GM12878 (cell line): Measurements from ENCODE around the gene KRTAP3-2. TPM values are rescaled to one million over a fixed set of nuclear protein-coding genes. Genes with fewer than 3 reads are reported as not detected.

Source experiments
- ATAC-seq: fragments of 200-7000 bp; cut with Tn5 transposase; 3 replicates; pipeline ENCODE4 v1.9.1; 2020; ENCODE audit warnings: mild to moderate bottlenecking, moderate library complexity
- BruUV-seq: library from RNA; stranded (reverse); fragments of 400-500 nt; replicated peaks from 2 replicates; lab custom pipeline; 2021; lab: Mats Ljungman, UMichigan
- CTCF ChIA-PET: fragments of 300-600 bp; sonication (Branson Sonifier 250); formaldehyde crosslinking; extraction: SDS; loops from one replicate; lab custom pipeline; 2021; ENCODE audit warnings: inconsistent platforms; lab: Yijun Ruan, JAX
- POLR2A ChIA-PET: fragments of 350-600 bp; formaldehyde crosslinking; extraction: SDS; loops from one replicate; lab custom pipeline; 2021; ENCODE audit warnings: inconsistent platforms; lab: Charles Lee
- RAD21 ChIA-PET: fragments of 300-600 bp; sonication (Branson Sonifier 250); formaldehyde crosslinking; loops from one replicate; lab custom pipeline; 2023; ENCODE audit warnings: antibody characterized with exemption; ENCODE audit not compliant: unreplicated experiment; lab: Charles Lee
- SMC1A ChIA-PET: fragments of 300-600 bp; sonication (Branson Sonifier 250); formaldehyde crosslinking; loops from one replicate; lab custom pipeline; 2023; ENCODE audit not compliant: unreplicated experiment, uncharacterized antibody; lab: Charles Lee
- DNase-seq: peaks from one replicate; pipeline ENCODE4 v3.0.0-alpha.2; 2011; ENCODE audit warnings: low read depth, low spot score
- FAIRE-seq: peaks from 3 replicates; lab custom pipeline; 2011; peaks lifted over from hg19 to GRCh38; lab: Jason Lieb, UNC
- H2AFZ ChIP-seq: 2 replicates; pipeline ENCODE4 v1.6.0; 2011; ENCODE audit warnings: low read depth, low read length, control low read depth; ENCODE audit not compliant: control insufficient read depth
- H3K27ac ChIP-seq: 2 replicates; pipeline ENCODE4 v1.5.1; 2011; ENCODE audit warnings: control low read depth; ENCODE audit not compliant: control insufficient read depth, insufficient read depth
- H3K27me3 ChIP-seq, 2 experiments: replicated peaks in 1 of 2; 2 replicates each; pipeline versions ENCODE4 v1.6.0 to v1.6.1; 2011; ENCODE audit warnings: low read length in 1 of 2; ENCODE audit not compliant: control insufficient read depth in 2 of 2, insufficient read depth in 2 of 2
- H3K36me3 ChIP-seq, 2 experiments: 2 replicates each; pipeline ENCODE4 v1.5.1; 2011; ENCODE audit warnings: low read length in 1 of 2; ENCODE audit not compliant: control insufficient read depth in 2 of 2, insufficient read depth in 2 of 2
- H3K4me1 ChIP-seq: 2 replicates; pipeline ENCODE4 v1.6.1; 2011; ENCODE audit warnings: mild to moderate bottlenecking, low read length, moderate library complexity, mixed read lengths; ENCODE audit not compliant: control insufficient read depth, insufficient read depth
- H3K4me2 ChIP-seq: 2 replicates; pipeline ENCODE4 v1.6.0; 2011; ENCODE audit warnings: control low read depth; ENCODE audit not compliant: control insufficient read depth, insufficient read depth
- H3K4me3 ChIP-seq: fragments of 200-600 bp; sonication (generic); 2 replicates; pipeline ENCODE4 v1.5.1; 2016
- H3K79me2 ChIP-seq: 2 replicates; pipeline ENCODE4 v1.6.0; 2011; ENCODE audit warnings: low read length; ENCODE audit not compliant: control insufficient read depth, insufficient read depth
- H3K9ac ChIP-seq: 2 replicates; pipeline ENCODE4 v1.8.0; 2011; ENCODE audit warnings: low read length, control low read depth, mixed read lengths; ENCODE audit not compliant: control insufficient read depth, insufficient read depth
- H3K9me3 ChIP-seq: replicated peaks from 3 replicates; pipeline ENCODE4 v1.5.1; 2011; ENCODE audit warnings: mild to moderate bottlenecking, low read length; ENCODE audit not compliant: control insufficient read depth, insufficient read depth
- H4K20me1 ChIP-seq: 2 replicates; pipeline ENCODE4 v1.6.0; 2011; ENCODE audit not compliant: control insufficient read depth, insufficient read depth
- CHD1 ChIP-seq: IDR thresholded peaks from 2 replicates; pipeline ENCODE4 v1.6.1; 2012; ENCODE audit warnings: low read depth, low read length, improper control_type of control experiment
- RB1 ChIP-seq: fragments of 450-650 bp; formaldehyde crosslinking; IDR thresholded peaks from 2 replicates; pipeline ENCODE4 v1.6.1; 2017; ENCODE audit warnings: mild to moderate bottlenecking, borderline replicate concordance
- SMARCA5 ChIP-seq: fragments of 450-650 bp; IDR thresholded peaks from 2 replicates; pipeline ENCODE4 v1.6.1; 2017; ENCODE audit warnings: mild to moderate bottlenecking
- SREBF1 ChIP-seq: IDR thresholded peaks from 2 replicates; pipeline ENCODE4 v1.6.1; 2012; ENCODE audit warnings: mild to moderate bottlenecking, low read length
- SRF ChIP-seq, 2 experiments: IDR thresholded peaks; 2 replicates each; pipeline ENCODE4 v1.6.1; 2011; ENCODE audit warnings: low read depth in 2 of 2, low read length in 2 of 2, mild to moderate bottlenecking in 1 of 2, moderate library complexity in 1 of 2
- STAT3 ChIP-seq: IDR thresholded peaks from 2 replicates; pipeline ENCODE4 v1.6.1; 2011; ENCODE audit warnings: low read depth, low read length, improper control_type of control experiment
- ZBTB40 ChIP-seq: fragments of 450-650 bp; IDR thresholded peaks from 2 replicates; pipeline ENCODE4 v1.6.1; 2016; ENCODE audit warnings: mild to moderate bottlenecking, moderate library complexity, borderline replicate concordance
- WGBS: methylation state at CpG from one replicate; pipeline ENCODE4 v1.1.6; 2016; ENCODE audit warnings: low lambda C conversion rate; ENCODE audit not compliant: insufficient replicate concordance, insufficient coverage; ENCODE audit errors: missing lambda C conversion rate; 5-methylcytosine and 5-hydroxymethylcytosine counted together
- in situ Hi-C: fragments of 300-500 bp; cut with MboI; formaldehyde crosslinking; loops from 9 replicates; pipeline ENCODE4 v1.14.3; 2018; ENCODE audit warnings: mixed read lengths
- intact Hi-C: fragments of 100-400 bp; cut with micrococcal nuclease; formaldehyde crosslinking; loops from one replicate; pipeline ENCODE4 v1.14.2; 2022; ENCODE audit not compliant: unreplicated experiment
- polyA plus RNA-seq, 11 experiments: library from polyadenylated mRNA; depleted of rRNA in 4 of 11; unstranded in 6 of 11; stranded (reverse) in 5 of 11; fragments of >200 nt; fragmentation: Nextera tagmentation in 4 of 11; fragmentation: Illumina TruSeq in 1 of 11; extraction: Ambion mirVana in 4 of 11; extraction: Trizol in 1 of 11; gene quantifications; 1 replicate in 1 of 11; 2 replicates in 10 of 11; pipeline versions ENCODE4 v1.2.1 to v1.2.3, GENCODE V29; 2011 to 2016; ENCODE audit warnings: inconsistent platforms in 2 of 11, missing spikeins in 2 of 11, low read depth in 1 of 11
- total RNA-seq, 4 experiments: library from RNA; depleted of rRNA in 3 of 4; stranded (reverse); fragments of >200 nt in 3 of 4; fragmentation: Illumina TruSeq in 1 of 4; extraction: Trizol in 1 of 4; gene quantifications; 2 replicates each; pipeline versions ENCODE4 v1.2.1 to v1.2.3, GENCODE V29; 2013 to 2021
- TF ChIP-seq, protein P1 (sequence below): fragments of 450-650 bp; IDR thresholded peaks from 2 replicates; pipeline ENCODE4 v1.6.1; 2017; ENCODE audit warnings: antibody characterized with exemption, mild to moderate bottlenecking, moderate library complexity

The KRTAP3-2 gene
- total and polyA plus RNA-seq, 10 of the 15 experiments (the other 5 are each of a cell fraction or from before 2014, with no cell fraction given) = not detected

GRCh38 chr17:41016578-41017215 lies 17.0 kb upstream of the KRTAP3-2 start:
- no peak overlapping the region for H3K9ac ChIP-seq
- H3K79me2 ChIP-seq = no peaks in the 10 kb centered on the region
- H2AFZ ChIP-seq = no peak overlapping the region
- no peak for DNase-seq
- FAIRE-seq = no peak
- H3K9me3 ChIP-seq = no peaks in the 10 kb centered on the region
- H3K4me2 ChIP-seq = no peak overlapping the region
- H3K27me3 ChIP-seq = no peaks in the 10 kb centered on the region; a peak in 2 of 4 replicates
- H3K4me3 ChIP-seq = no peak overlapping the region
- ChIA-PET CTCF (no interaction called here), SMC1A (no interaction called here), POLR2A (no interaction called here), RAD21 (no interaction called here)
- no peaks in the 10 kb centered on the region for H3K36me3 ChIP-seq
- intact Hi-C loops (no loop called here), in situ Hi-C loops (no loop called here)
- WGBS = 42% methylated on average over 13 of the region's 13 CpGs
- no TSS peak for BruUV-seq
- H3K27ac ChIP-seq = no peak overlapping the region
- TF ChIP-seq ZBTB40 (no peak), SREBF1 (no peak), SRF (IDR thresholded peaks at IDR 0.05; ENCODE audit: low read depth in 2 of 2, low read length in 2 of 2) (no peak), CHD1 (no peak), RB1 (no peak), SMARCA5 (no peak), STAT3 (no peak)
- TF ChIP-seq, protein P1, sequence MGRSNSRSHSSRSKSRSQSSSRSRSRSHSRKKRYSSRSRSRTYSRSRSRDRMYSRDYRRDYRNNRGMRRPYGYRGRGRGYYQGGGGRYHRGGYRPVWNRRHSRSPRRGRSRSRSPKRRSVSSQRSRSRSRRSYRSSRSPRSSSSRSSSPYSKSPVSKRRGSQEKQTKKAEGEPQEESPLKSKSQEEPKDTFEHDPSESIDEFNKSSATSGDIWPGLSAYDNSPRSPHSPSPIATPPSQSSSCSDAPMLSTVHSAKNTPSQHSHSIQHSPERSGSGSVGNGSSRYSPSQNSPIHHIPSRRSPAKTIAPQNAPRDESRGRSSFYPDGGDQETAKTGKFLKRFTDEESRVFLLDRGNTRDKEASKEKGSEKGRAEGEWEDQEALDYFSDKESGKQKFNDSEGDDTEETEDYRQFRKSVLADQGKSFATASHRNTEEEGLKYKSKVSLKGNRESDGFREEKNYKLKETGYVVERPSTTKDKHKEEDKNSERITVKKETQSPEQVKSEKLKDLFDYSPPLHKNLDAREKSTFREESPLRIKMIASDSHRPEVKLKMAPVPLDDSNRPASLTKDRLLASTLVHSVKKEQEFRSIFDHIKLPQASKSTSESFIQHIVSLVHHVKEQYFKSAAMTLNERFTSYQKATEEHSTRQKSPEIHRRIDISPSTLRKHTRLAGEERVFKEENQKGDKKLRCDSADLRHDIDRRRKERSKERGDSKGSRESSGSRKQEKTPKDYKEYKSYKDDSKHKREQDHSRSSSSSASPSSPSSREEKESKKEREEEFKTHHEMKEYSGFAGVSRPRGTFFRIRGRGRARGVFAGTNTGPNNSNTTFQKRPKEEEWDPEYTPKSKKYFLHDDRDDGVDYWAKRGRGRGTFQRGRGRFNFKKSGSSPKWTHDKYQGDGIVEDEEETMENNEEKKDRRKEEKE = no peak
- no peaks in the 10 kb centered on the region for H3K4me1 ChIP-seq
- no peak for ATAC-seq
- no peaks in the 10 kb centered on the region for H4K20me1 ChIP-seq
